ENCODE data around the gene TLR8.

Gene TLR8

DNA sequence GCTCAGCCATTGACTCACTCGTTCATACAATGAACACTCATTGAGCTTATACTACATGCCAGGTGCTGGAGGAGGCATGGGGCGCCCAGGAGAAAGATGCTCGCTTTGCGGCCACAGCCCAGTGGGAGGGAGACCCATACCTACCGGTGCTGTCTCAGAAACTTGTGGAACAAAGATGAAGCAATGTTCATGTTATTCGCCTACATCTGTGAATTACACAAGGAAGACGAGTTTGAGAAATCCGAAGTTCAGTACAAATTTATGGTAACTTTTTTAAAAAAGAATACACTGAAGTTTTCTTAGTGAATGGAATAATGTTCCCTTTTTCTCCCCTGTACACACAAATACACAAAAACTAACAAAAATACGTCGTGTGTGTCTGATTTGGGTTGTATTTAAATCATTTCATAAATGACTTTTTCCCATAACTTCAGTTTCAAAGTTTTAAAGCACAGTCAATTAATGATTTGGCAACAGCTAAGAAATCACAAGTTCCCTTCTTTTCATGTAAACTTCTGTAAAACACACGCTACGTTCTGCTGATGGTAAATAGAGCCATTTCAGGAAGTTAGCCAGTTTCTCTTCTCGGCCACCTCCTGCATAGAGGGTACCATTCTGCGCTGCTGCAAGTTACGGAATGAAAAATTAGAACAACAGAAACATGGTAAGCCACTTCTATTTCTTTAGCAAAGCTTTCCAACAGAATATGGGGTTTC lies at the start of gene TLR8:
Gene TLR8 (plus strand): TSS at position 575 of the 716 bp plus-strand sequence. CDS start 87 bp downstream, at position 662.
- DNase-seq (ENCODE audit: low read depth in 2 of 3, low spot score in 2 of 3): no peak

DNA sequence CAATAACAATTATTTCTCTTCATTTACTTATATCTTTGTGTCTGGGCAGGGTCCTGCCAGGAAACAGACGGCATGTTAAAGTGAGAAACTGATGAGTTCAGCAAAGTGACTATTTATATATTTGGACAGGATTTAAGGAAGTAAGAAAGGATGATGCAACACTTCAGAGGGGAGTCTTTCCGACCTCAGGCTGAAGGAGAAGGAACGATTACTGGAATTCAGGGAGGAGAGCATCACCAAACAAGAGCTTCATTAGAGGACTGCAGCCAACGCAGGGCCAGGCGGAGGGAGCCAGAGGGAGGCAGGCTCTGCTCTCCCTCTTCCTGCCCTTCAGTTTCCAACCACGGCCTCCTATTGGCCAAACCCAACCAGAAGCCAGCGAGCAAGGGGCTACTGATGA lies 41.1 kb upstream of the TLR8 start:
- DNase-seq (ENCODE audit: low read depth in 2 of 3, low spot score in 2 of 3): no peak

- no peak for DNase-seq (ENCODE audit: low read depth in 2 of 3, low spot score in 2 of 3)
Measured at GRCh38 chrX:12866451-12867377, 39.7 kb upstream of the TLR8 start, which contains the start of gene TLR7. Gene TLR7, plus strand, starts transcription at chrX:12867072. Its CDS starts 507 bp downstream, at chrX:12867579.

DNA sequence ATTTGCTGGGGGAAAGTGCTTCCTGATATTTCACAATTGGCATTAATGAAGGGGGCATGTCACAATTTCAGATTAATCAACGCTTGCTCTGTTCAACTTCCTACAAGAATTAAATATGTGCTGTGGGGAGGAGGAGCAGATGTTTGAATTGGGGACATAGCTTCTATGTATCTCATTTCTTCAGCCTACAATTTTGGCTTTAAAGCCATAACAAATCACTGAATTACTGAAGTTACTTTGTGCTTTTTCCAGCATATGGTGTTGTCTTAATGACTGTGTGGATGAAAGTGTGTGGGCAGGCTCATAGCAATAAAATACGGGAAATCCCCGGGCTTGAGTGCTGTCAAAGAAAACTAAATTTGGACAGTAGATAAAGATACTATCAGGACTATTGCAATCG lies 38.7 kb upstream of the TLR8 start:
- no peak for DNase-seq (ENCODE audit: low read depth in 2 of 3, low spot score in 2 of 3)

DNA sequence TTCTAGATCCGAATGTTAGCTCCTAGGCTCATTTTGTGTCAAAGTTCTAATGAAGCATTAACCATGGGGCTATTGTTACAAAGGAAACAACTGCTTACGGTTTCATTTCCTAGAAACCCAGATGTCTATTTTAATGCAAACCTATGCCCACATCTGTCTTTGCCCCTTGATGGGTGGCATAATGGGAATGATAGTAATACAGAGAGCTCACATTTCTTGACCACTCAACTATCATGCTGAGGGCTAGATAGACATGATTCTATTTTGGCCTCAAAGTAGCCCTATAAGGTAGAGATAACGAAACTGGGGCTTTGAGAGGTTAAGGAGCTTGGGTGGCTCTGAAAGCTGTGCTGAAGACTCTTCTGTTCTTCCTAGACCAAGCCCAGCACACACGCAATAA lies 37.7 kb upstream of the TLR8 start:
- DNase-seq (ENCODE audit: low read depth in 2 of 3, low spot score in 2 of 3): no peak

GRCh38 chrX:12871257-12871656 lies 35.2 kb upstream of the TLR8 start:
- DNase-seq (ENCODE audit: low read depth in 2 of 3, low spot score in 2 of 3): no peak

GRCh38 chrX:12872741-12873140 lies 33.7 kb upstream of the TLR8 start:
- DNase-seq (ENCODE audit: low read depth in 2 of 3, low spot score in 2 of 3): no peak

DNA sequence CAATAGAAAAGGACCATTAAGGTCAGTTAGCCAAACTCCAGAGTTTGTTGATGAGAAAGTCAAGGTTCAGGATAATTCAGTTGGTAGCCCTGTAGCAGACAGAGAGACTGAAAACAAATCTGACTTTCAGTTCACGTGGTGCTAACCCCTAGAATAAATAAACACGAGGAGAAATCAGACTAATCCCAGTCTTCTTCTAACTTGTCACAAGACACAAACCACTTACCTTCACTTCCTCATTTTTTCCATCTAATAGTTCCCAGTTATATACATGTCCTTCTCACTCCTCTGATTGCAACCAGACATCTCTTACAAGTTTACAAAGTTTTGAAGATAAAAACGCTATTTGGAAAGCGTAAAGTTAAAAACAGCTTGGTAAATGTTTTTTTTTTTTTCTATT lies 31.8 kb upstream of the TLR8 start:
- no peak for DNase-seq (ENCODE audit: low read depth in 2 of 3, low spot score in 2 of 3)

- DNase-seq (ENCODE audit: low read depth in 2 of 3, low spot score in 2 of 3): no peak
Measured at GRCh38 chrX:12877386-12877785, 29.0 kb upstream of the TLR8 start.

- DNase-seq (ENCODE audit: low read depth in 2 of 3, low spot score in 2 of 3): no peak
Measured at GRCh38 chrX:12878536-12878935, 27.9 kb upstream of the TLR8 start.

- no peak for DNase-seq (ENCODE audit: low read depth in 2 of 3, low spot score in 2 of 3)
Measured at GRCh38 chrX:12881914-12882313, 24.5 kb upstream of the TLR8 start.

- no peak for DNase-seq (ENCODE audit: low read depth in 2 of 3, low spot score in 2 of 3)
Measured at GRCh38 chrX:12885508-12885907, 20.9 kb upstream of the TLR8 start.

DNA sequence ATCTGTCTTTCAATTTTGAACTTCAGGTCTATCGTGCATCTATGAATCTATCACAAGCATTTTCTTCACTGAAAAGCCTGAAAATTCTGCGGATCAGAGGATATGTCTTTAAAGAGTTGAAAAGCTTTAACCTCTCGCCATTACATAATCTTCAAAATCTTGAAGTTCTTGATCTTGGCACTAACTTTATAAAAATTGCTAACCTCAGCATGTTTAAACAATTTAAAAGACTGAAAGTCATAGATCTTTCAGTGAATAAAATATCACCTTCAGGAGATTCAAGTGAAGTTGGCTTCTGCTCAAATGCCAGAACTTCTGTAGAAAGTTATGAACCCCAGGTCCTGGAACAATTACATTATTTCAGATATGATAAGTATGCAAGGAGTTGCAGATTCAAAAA lies 19.9 kb upstream of the TLR8 start:
- no peak for DNase-seq (ENCODE audit: low read depth in 2 of 3, low spot score in 2 of 3)

GRCh38 chrX:12887141-12887540 lies 19.3 kb upstream of the TLR8 start:
- DNase-seq (ENCODE audit: low read depth in 2 of 3, low spot score in 2 of 3): no peak

GRCh38 chrX:12887767-12888166 lies 18.7 kb upstream of the TLR8 start:
- no peak for DNase-seq (ENCODE audit: low read depth in 2 of 3, low spot score in 2 of 3)

DNA sequence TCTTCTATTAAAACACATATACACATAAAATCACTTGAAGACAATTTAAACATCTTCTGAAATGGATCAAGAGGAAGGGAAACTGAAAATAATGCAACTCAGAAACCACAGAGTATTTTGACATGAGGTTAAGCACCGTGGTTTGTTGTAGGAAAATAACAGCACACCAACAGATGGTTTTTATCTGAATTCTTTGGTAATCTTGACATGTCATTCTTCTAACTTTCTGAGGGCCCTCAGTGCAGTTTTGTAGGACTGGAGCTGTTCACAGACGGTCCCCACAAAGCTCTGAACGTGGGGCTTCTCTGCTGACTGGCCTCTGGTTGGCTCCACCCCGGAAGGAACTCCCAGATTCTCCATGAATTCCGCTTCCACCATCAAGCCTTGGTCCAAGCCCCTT lies 16.0 kb upstream of the TLR8 start:
- DNase-seq (ENCODE audit: low read depth in 2 of 3, low spot score in 2 of 3): no peak

- DNase-seq (ENCODE audit: low read depth in 2 of 3, low spot score in 2 of 3): no peak
Measured at GRCh38 chrX:12891171-12891570, 15.2 kb upstream of the TLR8 start.

DNA sequence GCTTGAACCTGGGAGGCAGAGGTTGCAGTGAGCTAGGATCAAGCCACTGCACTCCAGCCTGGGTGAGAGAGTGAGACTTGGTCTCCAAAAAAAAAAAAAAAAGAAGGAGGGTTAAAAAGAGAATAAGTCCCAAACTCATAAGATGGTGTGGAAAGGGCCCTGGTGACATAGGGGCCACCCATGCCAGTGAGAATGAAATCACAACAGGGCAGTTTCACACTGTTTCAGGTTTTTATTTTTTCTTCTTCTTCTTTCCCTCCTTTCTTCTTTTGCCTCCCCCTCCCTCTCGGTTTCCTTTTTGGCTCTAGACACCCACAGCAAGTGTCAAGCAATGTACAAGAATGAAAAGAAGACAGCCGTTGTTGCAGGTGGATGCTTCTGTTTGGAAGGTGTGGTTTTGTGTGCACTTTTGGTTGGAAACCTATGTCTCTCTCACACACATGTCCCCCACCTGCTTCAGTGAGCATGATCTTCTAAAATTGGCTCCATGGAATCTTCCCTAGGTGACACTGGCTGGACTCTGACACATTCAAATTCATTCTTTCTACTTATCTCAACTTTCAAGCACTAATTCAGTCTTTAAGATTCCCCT lies 14.4 kb upstream of the TLR8 start:
- DNase-seq (ENCODE audit: low read depth in 2 of 3, low spot score in 2 of 3): no peak

DNA sequence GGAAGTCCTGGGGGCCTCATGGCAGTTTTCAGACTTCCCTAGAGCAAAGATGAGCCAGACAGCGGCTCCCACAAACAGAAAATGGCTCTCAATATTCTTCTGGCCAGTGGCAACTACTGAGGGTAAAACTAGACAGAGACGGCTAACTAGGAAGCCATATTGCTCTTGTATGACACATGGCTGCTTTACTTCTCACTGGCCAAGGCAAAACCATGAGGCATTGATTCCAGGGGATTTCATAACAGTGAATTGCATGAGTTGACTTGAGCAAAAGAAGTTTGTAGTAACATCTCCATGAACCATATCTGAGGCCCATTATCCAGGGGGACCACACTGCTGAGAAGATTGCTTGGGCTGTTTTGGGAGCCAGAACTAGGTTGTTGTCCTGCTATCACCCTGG lies 13.7 kb upstream of the TLR8 start:
- DNase-seq (ENCODE audit: low read depth in 2 of 3, low spot score in 2 of 3): no peak

DNA sequence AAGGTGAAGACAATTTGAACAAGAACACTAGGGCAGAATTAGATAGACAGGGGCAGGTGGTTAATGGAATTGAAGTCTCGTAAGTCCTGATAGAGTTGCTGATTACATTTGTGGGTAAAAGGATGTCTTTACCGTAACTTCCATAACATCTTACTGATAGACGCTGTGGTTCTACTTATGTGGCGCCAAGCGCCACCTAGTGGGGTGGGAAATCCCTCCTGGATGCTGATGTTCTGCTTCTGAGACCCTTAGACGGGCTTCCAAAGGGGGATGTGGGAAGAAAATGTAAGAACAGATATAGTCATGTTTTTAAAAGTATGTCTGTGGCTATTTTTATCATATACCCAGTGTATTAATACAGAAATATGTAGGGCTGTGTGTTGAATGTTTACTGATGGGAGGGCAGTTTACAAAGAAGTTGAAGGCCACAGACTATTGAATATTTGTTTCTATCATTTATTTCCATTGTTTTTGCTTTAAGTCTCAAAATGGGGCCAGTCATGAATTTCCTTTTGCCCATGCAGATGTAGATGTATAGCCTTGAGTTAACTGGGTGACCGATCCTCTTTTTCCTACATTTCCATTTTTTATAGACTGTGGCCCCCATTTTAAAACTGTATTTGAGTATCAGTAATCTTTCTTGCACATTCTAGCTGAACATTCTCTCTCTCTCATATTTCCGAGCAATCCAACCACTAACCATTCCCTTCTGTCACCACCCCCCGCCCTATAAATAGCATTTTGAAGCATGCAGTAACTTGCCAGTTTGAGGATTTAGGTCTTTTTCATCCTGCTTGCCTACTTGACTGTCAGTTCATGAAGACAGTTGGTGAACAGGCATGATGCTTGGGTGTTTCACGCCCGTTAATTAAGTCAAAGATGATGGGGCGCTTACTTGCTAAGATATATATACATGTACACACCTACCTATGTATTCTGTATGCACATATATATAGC lies 12.1 kb upstream of the TLR8 start:
- DNase-seq (ENCODE audit: low read depth in 2 of 3, low spot score in 2 of 3): no peak

GRCh38 chrX:12895866-12896265 lies 10.6 kb upstream of the TLR8 start:
- DNase-seq (ENCODE audit: low read depth in 2 of 3, low spot score in 2 of 3): no peak
